LNCAP (cell line): ENCODE results near the gene SCUBE3.

ENCODE experiments used
- TF ChIP-seq, protein P1 (sequence below): fragments of 450-650 bp; IDR thresholded peaks from 2 replicates; pipeline ENCODE4 v1.5.1; 2017; ENCODE audit warnings: mild to moderate bottlenecking

SCUBE3 gene

DNA sequence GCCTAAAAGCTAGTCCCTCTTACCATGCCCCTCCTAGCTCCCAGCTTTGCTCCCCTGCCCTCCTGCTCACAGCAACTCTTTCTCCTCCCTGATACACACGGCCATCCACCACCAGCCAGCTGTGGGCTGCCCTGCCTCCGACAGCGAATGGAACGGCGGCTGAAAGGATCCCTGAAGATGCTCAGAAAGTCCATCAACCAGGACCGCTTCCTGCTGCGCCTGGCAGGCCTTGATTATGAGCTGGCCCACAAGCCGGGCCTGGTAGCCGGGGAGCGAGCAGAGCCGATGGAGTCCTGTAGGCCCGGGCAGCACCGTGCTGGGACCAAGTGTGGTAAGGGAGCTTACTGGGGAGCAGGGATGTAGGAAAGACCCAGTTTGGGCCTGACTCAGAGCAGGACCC lies 29.1 kb downstream of the SCUBE3 start:
- TF ChIP-seq, protein P1, sequence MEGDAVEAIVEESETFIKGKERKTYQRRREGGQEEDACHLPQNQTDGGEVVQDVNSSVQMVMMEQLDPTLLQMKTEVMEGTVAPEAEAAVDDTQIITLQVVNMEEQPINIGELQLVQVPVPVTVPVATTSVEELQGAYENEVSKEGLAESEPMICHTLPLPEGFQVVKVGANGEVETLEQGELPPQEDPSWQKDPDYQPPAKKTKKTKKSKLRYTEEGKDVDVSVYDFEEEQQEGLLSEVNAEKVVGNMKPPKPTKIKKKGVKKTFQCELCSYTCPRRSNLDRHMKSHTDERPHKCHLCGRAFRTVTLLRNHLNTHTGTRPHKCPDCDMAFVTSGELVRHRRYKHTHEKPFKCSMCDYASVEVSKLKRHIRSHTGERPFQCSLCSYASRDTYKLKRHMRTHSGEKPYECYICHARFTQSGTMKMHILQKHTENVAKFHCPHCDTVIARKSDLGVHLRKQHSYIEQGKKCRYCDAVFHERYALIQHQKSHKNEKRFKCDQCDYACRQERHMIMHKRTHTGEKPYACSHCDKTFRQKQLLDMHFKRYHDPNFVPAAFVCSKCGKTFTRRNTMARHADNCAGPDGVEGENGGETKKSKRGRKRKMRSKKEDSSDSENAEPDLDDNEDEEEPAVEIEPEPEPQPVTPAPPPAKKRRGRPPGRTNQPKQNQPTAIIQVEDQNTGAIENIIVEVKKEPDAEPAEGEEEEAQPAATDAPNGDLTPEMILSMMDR: no peak

DNA sequence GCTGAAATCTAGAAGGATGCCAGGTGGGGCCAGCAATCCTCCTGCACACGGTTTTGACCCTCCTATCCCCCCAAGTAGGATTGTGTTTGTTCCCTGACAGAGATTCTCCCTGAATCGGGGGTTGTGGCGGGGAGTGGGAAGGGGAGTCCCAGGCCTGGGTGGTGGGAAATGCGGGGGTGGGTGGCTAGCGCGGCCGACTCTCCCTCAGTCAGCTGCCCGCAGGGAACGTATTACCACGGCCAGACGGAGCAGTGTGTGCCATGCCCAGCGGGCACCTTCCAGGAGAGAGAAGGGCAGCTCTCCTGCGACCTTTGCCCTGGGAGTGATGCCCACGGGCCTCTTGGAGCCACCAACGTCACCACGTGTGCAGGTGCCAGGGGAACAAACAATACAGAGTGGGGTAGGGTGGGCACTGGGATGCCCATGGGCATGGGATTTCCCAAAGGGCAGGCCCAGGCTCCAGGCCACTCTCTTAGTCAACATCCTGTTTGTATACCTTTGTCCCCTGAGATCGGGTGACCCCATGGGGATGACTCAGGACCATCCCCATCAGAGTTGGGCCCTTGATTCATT lies 29.7 kb downstream of the SCUBE3 start:
- TF ChIP-seq, protein P1: no peak

DNA sequence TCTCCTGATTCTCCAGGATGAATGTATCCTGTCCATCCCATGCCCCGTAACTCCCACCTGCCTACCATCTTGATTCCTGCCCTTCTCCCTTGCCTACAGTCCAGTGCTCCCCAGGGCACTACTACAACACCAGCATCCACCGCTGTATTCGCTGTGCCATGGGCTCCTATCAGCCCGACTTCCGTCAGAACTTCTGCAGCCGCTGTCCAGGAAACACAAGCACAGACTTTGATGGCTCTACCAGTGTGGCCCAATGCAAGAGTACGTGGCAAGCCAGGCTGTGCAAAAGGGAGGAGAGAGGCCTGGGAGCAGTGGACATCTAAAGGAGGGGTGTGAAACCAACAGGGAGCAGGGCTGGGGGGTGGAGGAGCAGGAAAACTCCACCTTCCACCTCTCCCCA lies 30.8 kb downstream of the SCUBE3 start:
- TF ChIP-seq, protein P1: no peak

DNA sequence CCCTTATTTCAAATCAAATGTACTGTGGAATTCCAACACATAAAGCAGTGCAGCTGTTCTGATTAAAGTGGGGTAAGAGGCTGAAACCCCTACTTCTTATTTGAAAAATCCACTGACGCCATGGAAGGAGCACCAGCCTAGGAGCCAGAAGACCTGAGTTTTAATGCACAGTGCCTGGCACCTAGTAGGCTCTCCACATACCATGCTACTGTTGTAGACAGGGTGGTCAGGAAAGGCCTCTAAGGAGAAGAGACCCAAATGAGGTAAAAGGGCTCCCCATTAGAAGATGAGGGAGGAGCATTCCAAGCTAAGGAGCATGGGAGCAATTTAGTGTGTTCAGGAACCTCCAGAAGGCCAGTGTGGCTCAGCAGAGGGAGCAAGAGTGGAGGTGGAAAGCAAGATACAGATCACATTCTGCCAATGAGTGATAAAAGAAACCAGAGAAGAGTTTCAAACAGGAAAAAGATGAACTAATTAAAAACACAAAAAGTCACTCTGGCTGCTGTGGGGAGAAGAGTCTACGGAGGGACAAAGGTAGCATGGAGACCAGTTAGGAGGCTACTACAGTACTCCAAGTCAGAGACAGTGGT lies 34.0 kb downstream of the SCUBE3 start:
- TF ChIP-seq, protein P1: no peak

DNA sequence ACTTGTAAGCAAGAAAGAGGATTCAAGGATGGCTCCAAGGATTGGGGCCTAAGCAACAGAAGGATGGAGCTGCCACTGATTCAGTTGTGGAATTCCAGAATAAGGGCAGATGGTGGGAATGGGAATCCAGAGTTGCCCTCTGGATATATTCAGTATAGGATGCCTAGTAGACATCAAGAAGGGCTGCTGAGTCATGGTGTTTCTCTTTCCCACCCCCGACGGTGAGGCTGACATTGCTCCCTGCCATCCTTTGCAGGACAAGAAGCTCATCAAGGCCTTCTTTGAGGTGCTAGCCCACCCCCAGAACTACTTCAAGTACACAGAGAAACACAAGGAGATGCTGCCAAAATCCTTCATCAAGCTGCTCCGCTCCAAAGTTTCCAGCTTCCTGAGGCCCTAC lies 34.5 kb downstream of the SCUBE3 start:
- TF ChIP-seq, protein P1: no peak

DNA sequence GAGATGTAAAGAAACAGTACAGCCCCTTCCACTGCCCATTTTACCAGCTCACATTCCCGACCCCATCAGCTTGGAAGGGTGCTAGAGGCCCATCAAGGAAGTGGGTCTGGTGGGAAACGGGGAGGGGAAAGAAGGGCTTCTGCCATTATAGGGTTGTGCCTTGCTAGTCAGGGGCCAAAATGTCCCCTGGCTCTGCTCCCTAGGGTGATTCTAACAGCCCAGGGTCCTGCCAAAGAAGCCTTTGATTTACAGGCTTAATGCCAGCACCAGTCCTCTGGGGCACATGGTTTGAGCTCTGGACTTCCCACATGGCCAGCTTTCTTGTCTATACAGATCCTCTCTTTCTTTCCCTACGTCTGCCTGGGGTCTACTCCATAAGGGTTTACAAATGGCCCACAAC lies 35.2 kb downstream of the SCUBE3 start:
- TF ChIP-seq, protein P1: no peak

DNA sequence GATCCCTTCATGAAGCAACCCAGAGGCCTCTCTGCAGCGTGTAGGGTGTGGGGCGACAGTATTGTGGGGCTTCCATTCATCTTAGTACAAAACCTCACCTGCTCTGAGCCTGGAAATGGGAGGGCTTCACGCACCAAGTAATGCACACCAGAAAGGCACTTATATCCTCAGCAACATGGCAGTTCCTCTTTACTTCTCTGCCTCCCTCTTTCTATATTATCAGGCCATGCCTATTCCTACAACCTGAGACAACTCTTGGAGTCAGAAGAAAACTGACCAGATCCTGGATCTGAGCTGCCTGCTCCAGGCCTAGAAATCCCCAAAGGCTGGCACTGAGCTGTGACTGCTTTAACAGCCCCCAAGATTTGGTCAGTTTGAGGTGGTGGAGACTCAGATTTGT lies 38.2 kb downstream of the SCUBE3 start:
- TF ChIP-seq, protein P1: no peak

DNA sequence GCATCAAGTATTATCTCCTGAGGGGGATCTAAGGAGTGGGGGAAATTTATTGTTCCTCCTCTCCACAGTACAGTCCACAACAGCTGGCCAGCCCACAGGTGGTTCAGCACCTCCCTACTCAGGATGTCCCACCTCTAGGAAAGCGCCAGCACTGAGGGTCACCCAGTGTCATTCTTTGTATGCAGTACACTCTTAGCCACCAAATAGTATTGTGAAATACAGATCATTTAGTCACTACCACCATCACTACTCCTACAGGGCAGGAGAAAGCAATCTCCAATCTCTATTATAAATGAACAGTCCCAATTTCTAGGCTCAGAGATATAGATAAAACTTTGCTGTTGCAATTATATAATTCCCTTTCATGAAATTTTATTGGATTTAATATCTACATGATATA lies 39.5 kb downstream of the SCUBE3 start:
- TF ChIP-seq, protein P1: no peak
